GM12878 (cell line): ENCODE results near the gene PRR3. TPM values are rescaled to one million over a fixed set of nuclear protein-coding genes. Genes with fewer than 3 reads are reported as not detected.

Experiments
- ATAC-seq: fragments of 200-7000 bp; cut with Tn5 transposase; 3 replicates; pipeline ENCODE4 v1.9.1; 2020; ENCODE audit warnings: mild to moderate bottlenecking, moderate library complexity
- BruUV-seq: library from RNA; stranded (reverse); fragments of 400-500 nt; replicated peaks from 2 replicates; lab custom pipeline; 2021; lab: Mats Ljungman, UMichigan
- CTCF ChIA-PET: fragments of 300-600 bp; sonication (Branson Sonifier 250); formaldehyde crosslinking; extraction: SDS; loops from one replicate; lab custom pipeline; 2021; ENCODE audit warnings: inconsistent platforms; lab: Yijun Ruan, JAX
- POLR2A ChIA-PET: fragments of 350-600 bp; formaldehyde crosslinking; extraction: SDS; loops from one replicate; lab custom pipeline; 2021; ENCODE audit warnings: inconsistent platforms; lab: Charles Lee
- RAD21 ChIA-PET: fragments of 300-600 bp; sonication (Branson Sonifier 250); formaldehyde crosslinking; loops from one replicate; lab custom pipeline; 2023; ENCODE audit warnings: antibody characterized with exemption; ENCODE audit not compliant: unreplicated experiment; lab: Charles Lee
- SMC1A ChIA-PET: fragments of 300-600 bp; sonication (Branson Sonifier 250); formaldehyde crosslinking; loops from one replicate; lab custom pipeline; 2023; ENCODE audit not compliant: unreplicated experiment, uncharacterized antibody; lab: Charles Lee
- DNase-seq: peaks from one replicate; pipeline ENCODE4 v3.0.0-alpha.2; 2011; ENCODE audit warnings: low read depth, low spot score
- FAIRE-seq: peaks from 3 replicates; lab custom pipeline; 2011; peaks lifted over from hg19 to GRCh38; lab: Jason Lieb, UNC
- H2AFZ ChIP-seq: 2 replicates; pipeline ENCODE4 v1.6.0; 2011; ENCODE audit warnings: low read depth, low read length, control low read depth; ENCODE audit not compliant: control insufficient read depth
- H3K27ac ChIP-seq: 2 replicates; pipeline ENCODE4 v1.5.1; 2011; ENCODE audit warnings: control low read depth; ENCODE audit not compliant: control insufficient read depth, insufficient read depth
- H3K27me3 ChIP-seq, 2 experiments: replicated peaks in 1 of 2; 2 replicates each; pipeline versions ENCODE4 v1.6.0 to v1.6.1; 2011; ENCODE audit warnings: low read length in 1 of 2; ENCODE audit not compliant: control insufficient read depth in 2 of 2, insufficient read depth in 2 of 2
- H3K36me3 ChIP-seq, 2 experiments: 2 replicates each; pipeline ENCODE4 v1.5.1; 2011; ENCODE audit warnings: low read length in 1 of 2; ENCODE audit not compliant: control insufficient read depth in 2 of 2, insufficient read depth in 2 of 2
- H3K4me1 ChIP-seq: 2 replicates; pipeline ENCODE4 v1.6.1; 2011; ENCODE audit warnings: mild to moderate bottlenecking, low read length, moderate library complexity, mixed read lengths; ENCODE audit not compliant: control insufficient read depth, insufficient read depth
- H3K4me2 ChIP-seq: 2 replicates; pipeline ENCODE4 v1.6.0; 2011; ENCODE audit warnings: control low read depth; ENCODE audit not compliant: control insufficient read depth, insufficient read depth
- H3K4me3 ChIP-seq: fragments of 200-600 bp; sonication (generic); 2 replicates; pipeline ENCODE4 v1.5.1; 2016
- H3K79me2 ChIP-seq: 2 replicates; pipeline ENCODE4 v1.6.0; 2011; ENCODE audit warnings: low read length; ENCODE audit not compliant: control insufficient read depth, insufficient read depth
- H3K9ac ChIP-seq: 2 replicates; pipeline ENCODE4 v1.8.0; 2011; ENCODE audit warnings: low read length, control low read depth, mixed read lengths; ENCODE audit not compliant: control insufficient read depth, insufficient read depth
- H3K9me3 ChIP-seq: replicated peaks from 3 replicates; pipeline ENCODE4 v1.5.1; 2011; ENCODE audit warnings: mild to moderate bottlenecking, low read length; ENCODE audit not compliant: control insufficient read depth, insufficient read depth
- H4K20me1 ChIP-seq: 2 replicates; pipeline ENCODE4 v1.6.0; 2011; ENCODE audit not compliant: control insufficient read depth, insufficient read depth
- BCL11A ChIP-seq: IDR thresholded peaks from 2 replicates; pipeline ENCODE4 v1.6.1; 2011; ENCODE audit warnings: low read depth, low read length
- CHD1 ChIP-seq: IDR thresholded peaks from 2 replicates; pipeline ENCODE4 v1.6.1; 2012; ENCODE audit warnings: low read depth, low read length, improper control_type of control experiment
- GATAD2B ChIP-seq: fragments of 450-650 bp; conservative IDR thresholded peaks from 2 replicates; pipeline ENCODE4 v1.6.1; 2017; ENCODE audit warnings: low read depth, mild to moderate bottlenecking, moderate library complexity
- IKZF1 ChIP-seq: fragments of 450-650 bp; conservative IDR thresholded peaks from 2 replicates; pipeline ENCODE4 v1.6.1; 2017; ENCODE audit warnings: antibody characterized with exemption, mild to moderate bottlenecking
- PBX3 ChIP-seq: IDR thresholded peaks from 2 replicates; pipeline ENCODE4 v1.6.1; 2011; ENCODE audit warnings: mild to moderate bottlenecking, low read depth, low read length, moderate library complexity; ENCODE audit not compliant: insufficient replicate concordance
- POLR2AphosphoS5 ChIP-seq: IDR thresholded peaks from 2 replicates; pipeline ENCODE4 v1.6.1; 2011; ENCODE audit warnings: mild to moderate bottlenecking, low read length, inconsistent platforms
- WRNIP1 ChIP-seq: IDR thresholded peaks from 2 replicates; pipeline ENCODE4 v1.6.1; 2011; ENCODE audit warnings: low read depth, low read length, improper control_type of control experiment, borderline replicate concordance
- YY1 ChIP-seq: IDR thresholded peaks from 2 replicates; pipeline ENCODE4 v1.6.1; 2011; ENCODE audit warnings: low read depth, mild to moderate bottlenecking, low read length
- whole genome bisulfite sequencing: methylation state at CpG from one replicate; pipeline ENCODE4 v1.1.6; 2016; ENCODE audit warnings: low lambda C conversion rate; ENCODE audit not compliant: insufficient replicate concordance, insufficient coverage; ENCODE audit errors: missing lambda C conversion rate; 5-methylcytosine and 5-hydroxymethylcytosine counted together
- in situ Hi-C: fragments of 300-500 bp; cut with MboI; formaldehyde crosslinking; loops from 9 replicates; pipeline ENCODE4 v1.14.3; 2018; ENCODE audit warnings: mixed read lengths
- intact Hi-C: fragments of 100-400 bp; cut with micrococcal nuclease; formaldehyde crosslinking; loops from one replicate; pipeline ENCODE4 v1.14.2; 2022; ENCODE audit not compliant: unreplicated experiment
- polyA plus RNA-seq, 11 experiments: library from polyadenylated mRNA; depleted of rRNA in 4 of 11; unstranded in 6 of 11; stranded (reverse) in 5 of 11; fragments of >200 nt; fragmentation: Nextera tagmentation in 4 of 11; fragmentation: Illumina TruSeq in 1 of 11; extraction: Ambion mirVana in 4 of 11; extraction: Trizol in 1 of 11; gene quantifications; 1 replicate in 1 of 11; 2 replicates in 10 of 11; pipeline versions ENCODE4 v1.2.1 to v1.2.3, GENCODE V29; 2011 to 2016; ENCODE audit warnings: inconsistent platforms in 2 of 11, missing spikeins in 2 of 11, low read depth in 1 of 11
- total RNA-seq, 4 experiments: library from RNA; depleted of rRNA in 3 of 4; stranded (reverse); fragments of >200 nt in 3 of 4; fragmentation: Illumina TruSeq in 1 of 4; extraction: Trizol in 1 of 4; gene quantifications; 2 replicates each; pipeline versions ENCODE4 v1.2.1 to v1.2.3, GENCODE V29; 2013 to 2021

Gene PRR3
- total and polyA plus RNA-seq, 10 of the 15 experiments (the other 5 are each of a cell fraction or from before 2014, with no cell fraction given): 14.0 to 38.2 (median 20.5) TPM

GRCh38 chr6:30591008-30591407 is 33.9 kb downstream of the PRR3 start:
- Histone ChIP-seq H3K36me3 (peaks cover 19 to 22% of the 10 kb centered on the region in 2 experiments), H3K9me3 (no peaks in the 10 kb centered on the region), H3K79me2 (no peaks in the 10 kb centered on the region), H3K9ac (no peak overlapping the region), H2AFZ (no peak overlapping the region), H3K4me3 (no peak overlapping the region), H3K4me2 (no peak overlapping the region), H3K4me1 (no peaks in the 10 kb centered on the region), H3K27ac (no peak overlapping the region), H4K20me1 (no peaks in the 10 kb centered on the region), H3K27me3 (no peaks in the 10 kb centered on the region)
- FAIRE-seq (no peak), ATAC-seq (no peak), DNase-seq (no peak)
- in situ Hi-C loops: no loop called here
- ChIA-PET RAD21 (no interaction called here), SMC1A (interaction anchor here (1.3 to 1.7 kb wide), 3 partner anchors 9 to 50 kb away, joined by 3 to 4 read pairs (median 4); no protein-coding TSS in a partner anchor), POLR2A (interaction anchor here (0.7 to 1.2 kb wide), 4 partner anchors 9 to 121 kb away, joined by 3 to 6 read pairs (median 5); partner anchors contain the start of gene ABCF1), CTCF (interaction anchor here (0.7 to 2.1 kb wide), 6 partner anchors 10 to 108 kb away, joined by 3 to 6 read pairs (median 3); partner anchors contain the start of gene PRR3)
- intact Hi-C loops: no loop called here
- BruUV-seq: no TSS peak
- WGBS: 38% methylated on average over 1 of the region's 1 CpG
- TF ChIP-seq BCL11A (no peak), WRNIP1 (no peak), GATAD2B (no peak)

- H3K27me3 ChIP-seq: no peaks in the 10 kb centered on the region
- ChIA-PET RAD21 (no interaction called here), CTCF (interaction anchor here (1.5 to 10.3 kb wide), 4 partner anchors 8 to 130 kb away, joined by 5 to 188 read pairs (median 6); no protein-coding TSS in a partner anchor), POLR2A (interaction anchor here (1.2 kb wide), 1 partner anchor 19 kb away, joined by 8 read pairs; no protein-coding TSS in a partner anchor), SMC1A (interaction anchor here (0.8 to 2.4 kb wide), 6 partner anchors 17 to 80 kb away, joined by 3 to 7 read pairs (median 4); partner anchors contain the start of genes ABCF1 and DHX16)
- in situ Hi-C loops: no loop called here
- WGBS: 100% methylated on average over 1 of the region's 1 CpG
- FAIRE-seq: no peak
- ATAC-seq: no peak
- H3K4me3 ChIP-seq: no peak overlapping the region
- no peaks in the 10 kb centered on the region; the same call in 1 of the 2 replicates for H3K4me1 ChIP-seq
- no peak for TF ChIP-seq PBX3
- no peak for TF ChIP-seq CHD1
- 0 out of 2 replicates have a peak, but pooled peaks have one; percentile 13 for TF ChIP-seq POLR2AphosphoS5
- TF ChIP-seq IKZF1: no peak
- no peak for TF ChIP-seq YY1
- no TSS peak for BruUV-seq
- no peaks in the 10 kb centered on the region for H3K79me2 ChIP-seq
- no peak overlapping the region for H3K4me2 ChIP-seq
- H3K9me3 ChIP-seq: no peaks in the 10 kb centered on the region
- intact Hi-C loops: no loop called here
- DNase-seq: no peak
- no peak overlapping the region for H3K27ac ChIP-seq
- H3K9ac ChIP-seq: no peak overlapping the region
- H4K20me1 ChIP-seq: no peaks in the 10 kb centered on the region
- H3K36me3 ChIP-seq: peaks cover 12 to 18% of the 10 kb centered on the region in 2 experiments
- H2AFZ ChIP-seq: no peak overlapping the region
Observed at GRCh38 chr6:30592287-30592686, 35.2 kb downstream of the PRR3 start.
